Neural progenitor cell (in vitro differentiated cells): ENCODE measurements around the gene MYO1D.

ENCODE experiments used
- CTCF ChIP-seq: fragments of 200-600 bp; sonication (generic); IDR thresholded peaks from 2 replicates; pipeline ENCODE4 v1.5.1; 2017; ENCODE audit warnings: antibody characterized with exemption, mild to moderate bottlenecking
- EZH2 ChIP-seq: fragments of 200-600 bp; sonication (generic); IDR thresholded peaks from 2 replicates; pipeline ENCODE4 v1.6.1; 2017; ENCODE audit warnings: antibody characterized with exemption, mild to moderate bottlenecking, moderate library complexity
- EZH2phosphoT487 ChIP-seq: fragments of 200-600 bp; sonication (generic); IDR thresholded peaks from 2 replicates; pipeline ENCODE4 v1.6.1; 2017; ENCODE audit warnings: antibody characterized with exemption

- TF ChIP-seq CTCF (no peak), EZH2 (no peak), EZH2phosphoT487 (no peak)
These were observed 27.0 kb downstream of the MYO1D start for GRCh38 chr17:32849879-32850278.
